ENCODE data around the gene SLC12A5.

- no peak for TF ChIP-seq CTCF (conservative IDR thresholded peaks at IDR 0.05; ENCODE audit: low read depth, low read length)
- no peak for TF ChIP-seq EZH2 (IDR thresholded peaks at IDR 0.05; ENCODE audit: borderline replicate concordance, low read depth, low read length, poor library complexity, severe bottlenecking)
Measured at GRCh38 chr20:46043556-46043955, 14.5 kb downstream of the SLC12A5 start.
